NCI-H510A (cell line): ENCODE measurements around the gene COPB2.

Experiments
- DNase-seq: peaks from one replicate; lab custom pipeline; 2025; lab: John Stamatoyannopoulos, UW

The COPB2 gene

DNA sequence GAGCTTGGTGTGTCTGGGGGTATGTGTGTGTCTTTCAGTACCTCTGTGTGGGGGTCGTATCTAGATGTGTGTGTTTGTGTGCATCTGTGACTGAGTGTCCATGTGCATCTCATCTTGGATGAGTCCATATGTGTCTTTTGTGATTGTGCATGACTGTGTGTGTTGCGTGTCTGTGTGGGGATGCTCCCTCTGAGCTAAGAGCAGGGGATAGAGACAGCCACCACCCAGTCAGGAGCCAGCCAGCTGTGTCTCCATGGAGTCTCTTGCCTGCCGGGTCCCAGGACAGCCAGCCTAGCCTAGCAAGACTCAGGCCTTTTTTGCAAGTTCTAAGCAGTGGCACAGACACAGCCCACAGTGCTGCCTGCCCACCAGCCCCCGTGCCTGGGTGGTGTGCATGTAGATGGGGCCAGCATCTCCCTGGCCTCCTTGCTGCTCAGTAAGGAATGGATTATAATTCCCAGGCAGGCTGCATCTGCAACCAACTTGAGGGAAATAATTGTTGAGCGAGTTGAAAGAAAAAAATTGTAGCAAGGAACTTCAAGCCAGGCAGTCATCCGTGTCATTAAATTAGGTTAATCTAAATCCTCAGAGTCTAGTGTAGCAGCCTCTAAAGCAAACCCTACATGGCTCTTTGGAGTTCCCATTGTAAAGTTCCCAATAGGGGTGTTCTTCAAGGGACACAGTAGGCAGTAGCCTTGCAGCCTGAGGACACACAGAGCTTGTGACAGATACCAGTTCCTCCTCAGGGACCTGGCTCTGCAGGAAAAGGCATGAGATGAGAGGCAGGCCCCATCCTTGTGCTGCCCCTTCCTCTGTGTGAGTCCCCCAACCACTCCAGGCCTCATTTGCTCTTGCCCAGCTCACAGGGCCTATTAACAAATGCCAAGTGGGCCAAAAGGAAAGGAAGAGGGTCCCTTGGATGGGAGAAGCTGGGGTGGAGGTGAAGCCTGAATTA, 81.6 kb downstream of the COPB2 start:
- DNase-seq = no peak
